ENCODE measurements around the gene FGF11. TPM values are rescaled to one million over a fixed set of nuclear protein-coding genes. Genes with fewer than 3 reads are reported as not detected.

The FGF11 gene
- total RNA-seq, 4 donors from 2014 or later, result 1.2 to 7.4 (median 4.1) TPM

- intact Hi-C loops (cut with DNase I; ENCODE audit: low total_unique reads), result no loop called here
- no peak for DNase-seq
Observed at GRCh38 chr17:7411427-7411750, 27.9 kb upstream of the FGF11 start.

GRCh38 chr17:7413346-7413985 lies 25.8 kb upstream of the FGF11 start:
- in situ Hi-C loops (cut with MboI; ENCODE audit: low sequenced_read_pairs in 4 of 4), result no loop called here
- Histone ChIP-seq H3K9me3 (no peaks in the 10 kb centered on the region), H3K4me1 (no peaks in the 10 kb centered on the region), H3K27me3 (no peaks in the 10 kb centered on the region), H3K27ac (no peak overlapping the region), H3K36me3 (no peaks in the 10 kb centered on the region), H3K4me3 (no peak overlapping the region)
- TF ChIP-seq POLR2A (IDR thresholded peaks at IDR 0.05) (no peak), CTCF (IDR thresholded peaks at IDR 0.05 in 4 of 5, conservative IDR thresholded peaks at IDR 0.05 in 1 of 5) (no peak)
- intact Hi-C loops (cut with DNase I; ENCODE audit: low total_unique reads), result no loop called here
- DNase-seq (no peak), ATAC-seq (no peak)

More at GRCh38 chr17:7411427-7411750, 27.9 kb upstream of the FGF11 start:
- no peak for ATAC-seq
- H3K27ac ChIP-seq, result no peak overlapping the region
- H3K4me1 ChIP-seq, result no peaks in the 10 kb centered on the region
- in situ Hi-C loops (cut with MboI; ENCODE audit: low sequenced_read_pairs in 4 of 4), result no loop called here
- H3K36me3 ChIP-seq, result no peaks in the 10 kb centered on the region
- no peaks in the 10 kb centered on the region for H3K9me3 ChIP-seq
- H3K4me3 ChIP-seq, result no peak overlapping the region
- no peaks in the 10 kb centered on the region for H3K27me3 ChIP-seq
- TF ChIP-seq POLR2A (IDR thresholded peaks at IDR 0.05) (no peak), CTCF (IDR thresholded peaks at IDR 0.05 in 4 of 5, conservative IDR thresholded peaks at IDR 0.05 in 1 of 5) (no peak)

GRCh38 chr17:7414837-7415236 lies 24.5 kb upstream of the FGF11 start:
- no peak for ATAC-seq
- no peak overlapping the region for H3K27ac ChIP-seq
- intact Hi-C loops (cut with DNase I; ENCODE audit: low total_unique reads), result no loop called here
- H3K4me3 ChIP-seq, result no peak overlapping the region
- TF ChIP-seq CTCF (IDR thresholded peaks at IDR 0.05 in 4 of 5, conservative IDR thresholded peaks at IDR 0.05 in 1 of 5) (no peak), POLR2A (IDR thresholded peaks at IDR 0.05) (no peak)
- H3K27me3 ChIP-seq, result no peaks in the 10 kb centered on the region
- no peak for DNase-seq
- no peaks in the 10 kb centered on the region for H3K4me1 ChIP-seq
- no peaks in the 10 kb centered on the region for H3K9me3 ChIP-seq
- no peaks in the 10 kb centered on the region for H3K36me3 ChIP-seq
- in situ Hi-C loops (cut with MboI; ENCODE audit: low sequenced_read_pairs in 4 of 4), result no loop called here

- intact Hi-C loops (cut with DNase I; ENCODE audit: low total_unique reads), result no loop called here
- no peaks in the 10 kb centered on the region for H3K27me3 ChIP-seq
- no peak for DNase-seq
- H3K9me3 ChIP-seq, result no peaks in the 10 kb centered on the region
- no peak overlapping the region for H3K27ac ChIP-seq
- in situ Hi-C loops (cut with MboI; ENCODE audit: low sequenced_read_pairs in 4 of 4), result no loop called here
- no peak for ATAC-seq
- H3K4me3 ChIP-seq, result no peak overlapping the region
- no peaks in the 10 kb centered on the region for H3K36me3 ChIP-seq
- H3K4me1 ChIP-seq, result no peaks in the 10 kb centered on the region
- no peak for TF ChIP-seq POLR2A (IDR thresholded peaks at IDR 0.05)
- no peak for TF ChIP-seq CTCF (IDR thresholded peaks at IDR 0.05 in 4 of 5, conservative IDR thresholded peaks at IDR 0.05 in 1 of 5)
Observed at GRCh38 chr17:7415784-7416183, 23.5 kb upstream of the FGF11 start.

GRCh38 chr17:7416323-7416722 lies 23.0 kb upstream of the FGF11 start:
- Histone ChIP-seq H3K36me3 (no peaks in the 10 kb centered on the region), H3K4me3 (no peak overlapping the region), H3K4me1 (no peaks in the 10 kb centered on the region), H3K27me3 (no peaks in the 10 kb centered on the region), H3K9me3 (no peaks in the 10 kb centered on the region), H3K27ac (no peak overlapping the region)
- ATAC-seq (no peak), DNase-seq (no peak)
- intact Hi-C loops (cut with DNase I; ENCODE audit: low total_unique reads), result no loop called here
- in situ Hi-C loops (cut with MboI; ENCODE audit: low sequenced_read_pairs in 4 of 4), result no loop called here
- no peak for TF ChIP-seq CTCF (IDR thresholded peaks at IDR 0.05 in 4 of 5, conservative IDR thresholded peaks at IDR 0.05 in 1 of 5)

Measured in gastrocnemius medialis (tissue), 4 donors.